Keratinocyte (primary cell): ENCODE measurements around the gene ZDHHC1. TPM values are rescaled to one million over a fixed set of nuclear protein-coding genes. Genes with fewer than 3 reads are reported as not detected.

ENCODE experiments used
- DNase-seq: peaks from one replicate; pipeline ENCODE4 v3.0.0-alpha.2; 2011; ENCODE audit warnings: low read depth, missing footprints, low spot score
- FAIRE-seq: peaks from 2 replicates; lab custom pipeline; 2011; peaks lifted over from hg19 to GRCh38; lab: Jason Lieb, UNC
- H2AFZ ChIP-seq: 2 replicates; pipeline ENCODE4 v1.6.0; 2012; ENCODE audit warnings: low read length, control low read depth, inconsistent platforms; ENCODE audit not compliant: control insufficient read depth
- H3K27ac ChIP-seq: 2 replicates; pipeline ENCODE4 v1.5.1; 2011; ENCODE audit warnings: low read length; ENCODE audit not compliant: control insufficient read depth, insufficient read depth
- H3K27me3 ChIP-seq: 3 replicates; pipeline ENCODE4 v1.6.0; 2011; ENCODE audit warnings: low read length; ENCODE audit not compliant: control insufficient read depth, insufficient read depth; ENCODE audit errors: extremely low read depth
- H3K36me3 ChIP-seq, 2 experiments: 2 replicates in 1 of 2; 3 replicates in 1 of 2; pipeline ENCODE4 v1.5.1; 2011; ENCODE audit warnings: low read length in 2 of 2, mild to moderate bottlenecking in 1 of 2; ENCODE audit not compliant: control insufficient read depth in 2 of 2, insufficient read depth in 2 of 2; ENCODE audit errors: extremely low read depth in 1 of 2
- H3K4me1 ChIP-seq: 3 replicates; pipeline ENCODE4 v1.5.1; 2011; ENCODE audit warnings: low read length; ENCODE audit not compliant: control insufficient read depth, insufficient read depth; ENCODE audit errors: extremely low read depth
- H3K4me2 ChIP-seq: 3 replicates; pipeline ENCODE4 v1.6.0; 2011; ENCODE audit warnings: low read depth, low read length; ENCODE audit not compliant: control insufficient read depth, insufficient read depth; ENCODE audit errors: extremely low read depth
- H3K4me3 ChIP-seq, 3 experiments: fragments of 200-600 bp in 1 of 3; sonication (generic) in 1 of 3; 2 replicates in 2 of 3; 3 replicates in 1 of 3; pipeline ENCODE4 v1.5.1; 2011 to 2016; ENCODE audit warnings: low read length in 3 of 3, mild to moderate bottlenecking in 3 of 3, control low read depth in 2 of 3, inconsistent platforms in 1 of 3, low read depth in 1 of 3, mixed read lengths in 1 of 3, mixed run types in 1 of 3, moderate library complexity in 1 of 3; ENCODE audit not compliant: control insufficient read depth in 2 of 3, insufficient read depth in 2 of 3; ENCODE audit errors: extremely low read depth in 1 of 3
- H3K79me2 ChIP-seq: 2 replicates; pipeline ENCODE4 v1.6.0; 2012; ENCODE audit warnings: low read length; ENCODE audit not compliant: control insufficient read depth, insufficient read depth
- H3K9ac ChIP-seq: 3 replicates; pipeline ENCODE4 v1.6.0; 2011; ENCODE audit warnings: low read length; ENCODE audit not compliant: control insufficient read depth, insufficient read depth; ENCODE audit errors: extremely low read depth
- H3K9me1 ChIP-seq: 3 replicates; pipeline ENCODE4 v1.6.0; 2011; ENCODE audit warnings: low read length; ENCODE audit not compliant: control insufficient read depth, insufficient read depth; ENCODE audit errors: extremely low read depth
- H3K9me3 ChIP-seq: 2 replicates; pipeline ENCODE4 v1.5.1; 2012; ENCODE audit warnings: low read depth, low read length; ENCODE audit not compliant: control insufficient read depth
- H4K20me1 ChIP-seq: 3 replicates; pipeline ENCODE4 v1.6.0; 2011; ENCODE audit warnings: low read length; ENCODE audit not compliant: control insufficient read depth, insufficient read depth; ENCODE audit errors: extremely low read depth
- EZH2 ChIP-seq: IDR thresholded peaks from one replicate; pipeline ENCODE4 v1.6.1; 2012; ENCODE audit warnings: inconsistent platforms, mild to moderate bottlenecking, low read length, moderate library complexity
- dilution Hi-C: fragments of 300-500 bp; cut with MboI; formaldehyde crosslinking; loops from one replicate; pipeline ENCODE4 v1.7.0; 2020; ENCODE audit warnings: low sequenced_read_pairs; ENCODE audit not compliant: extremely low pct_ligation_motif_present
- polyA plus RNA-seq, 5 experiments: library from polyadenylated mRNA; depleted of rRNA in 3 of 5; stranded (reverse) in 3 of 5; stranded (forward) in 1 of 5; unstranded in 1 of 5; fragments of >200 nt; gene quantifications; 1 replicate in 1 of 5; 2 replicates in 3 of 5; 3 replicates in 1 of 5; pipeline versions ENCODE4 v1.2.1 to v1.2.3, GENCODE V29; 2011 to 2012; ENCODE audit warnings: missing spikeins in 2 of 5, low read depth in 1 of 5, low replicate concordance in 1 of 5
- TF ChIP-seq, protein P1 (sequence below), 3 experiments: IDR thresholded peaks in 1 of 3; conservative IDR thresholded peaks in 1 of 3; optimal IDR thresholded peaks in 1 of 3; 2 replicates in 2 of 3; 3 replicates in 1 of 3; pipeline versions ENCODE3 to v1.5.1; 2011; ENCODE audit warnings: low read length in 3 of 3, mild to moderate bottlenecking in 3 of 3, moderate library complexity in 2 of 3, control low read depth in 1 of 3, inconsistent platforms in 1 of 3; ENCODE audit not compliant: insufficient read depth in 2 of 3; ENCODE audit errors: extremely low read depth in 1 of 3

The ZDHHC1 gene
- polyA plus RNA-seq, 1 donor (not counting 4 experiments of a cell fraction or from before 2014, with no cell fraction given), result 1.1 TPM

DNA sequence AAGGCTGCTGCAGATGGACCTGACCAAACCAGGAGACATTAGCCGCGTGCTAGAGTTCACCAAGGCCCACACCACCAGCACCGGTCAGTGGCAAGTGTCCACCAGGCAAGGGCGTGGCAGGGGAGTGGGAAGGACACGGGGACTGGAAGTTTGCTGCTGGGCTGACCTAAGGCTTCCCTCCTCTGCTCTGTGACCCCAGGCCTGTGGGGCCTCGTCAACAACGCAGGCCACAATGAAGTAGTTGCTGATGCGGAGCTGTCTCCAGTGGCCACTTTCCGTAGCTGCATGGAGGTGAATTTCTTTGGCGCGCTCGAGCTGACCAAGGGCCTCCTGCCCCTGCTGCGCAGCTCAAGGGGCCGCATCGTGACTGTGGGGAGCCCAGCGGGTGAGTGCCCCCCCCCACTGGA lies 19.5 kb upstream of the ZDHHC1 start:
- TF ChIP-seq, protein P1, sequence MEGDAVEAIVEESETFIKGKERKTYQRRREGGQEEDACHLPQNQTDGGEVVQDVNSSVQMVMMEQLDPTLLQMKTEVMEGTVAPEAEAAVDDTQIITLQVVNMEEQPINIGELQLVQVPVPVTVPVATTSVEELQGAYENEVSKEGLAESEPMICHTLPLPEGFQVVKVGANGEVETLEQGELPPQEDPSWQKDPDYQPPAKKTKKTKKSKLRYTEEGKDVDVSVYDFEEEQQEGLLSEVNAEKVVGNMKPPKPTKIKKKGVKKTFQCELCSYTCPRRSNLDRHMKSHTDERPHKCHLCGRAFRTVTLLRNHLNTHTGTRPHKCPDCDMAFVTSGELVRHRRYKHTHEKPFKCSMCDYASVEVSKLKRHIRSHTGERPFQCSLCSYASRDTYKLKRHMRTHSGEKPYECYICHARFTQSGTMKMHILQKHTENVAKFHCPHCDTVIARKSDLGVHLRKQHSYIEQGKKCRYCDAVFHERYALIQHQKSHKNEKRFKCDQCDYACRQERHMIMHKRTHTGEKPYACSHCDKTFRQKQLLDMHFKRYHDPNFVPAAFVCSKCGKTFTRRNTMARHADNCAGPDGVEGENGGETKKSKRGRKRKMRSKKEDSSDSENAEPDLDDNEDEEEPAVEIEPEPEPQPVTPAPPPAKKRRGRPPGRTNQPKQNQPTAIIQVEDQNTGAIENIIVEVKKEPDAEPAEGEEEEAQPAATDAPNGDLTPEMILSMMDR (optimal IDR thresholded peaks at IDR 0.05 in 1 of 3, IDR thresholded peaks at IDR 0.05 in 1 of 3, conservative IDR thresholded peaks at IDR 0.05 in 1 of 3; ENCODE audit: extremely low read depth in 1 of 3, insufficient read depth in 2 of 3, low read length in 3 of 3), result no peak
- TF ChIP-seq EZH2, result no peak
- Histone ChIP-seq H3K79me2 (no peaks in the 10 kb centered on the region), H3K4me1 (peaks cover 4% of the 10 kb centered on the region), H3K4me3 (no peak overlapping the region), H3K9me1 (no peaks in the 10 kb centered on the region), H4K20me1 (peaks cover 3% of the 10 kb centered on the region), H3K27ac (no peak overlapping the region), H3K4me2 (no peak overlapping the region), H3K9me3 (no peaks in the 10 kb centered on the region), H3K27me3 (peaks cover 6% of the 10 kb centered on the region), H3K9ac (no peak overlapping the region), H3K36me3 (peaks cover 5 to 19% of the 10 kb centered on the region in 2 experiments), H2AFZ (no peak overlapping the region)
- dilution Hi-C loops, result no loop called here
- FAIRE-seq (no peak), DNase-seq (no peak)

DNA sequence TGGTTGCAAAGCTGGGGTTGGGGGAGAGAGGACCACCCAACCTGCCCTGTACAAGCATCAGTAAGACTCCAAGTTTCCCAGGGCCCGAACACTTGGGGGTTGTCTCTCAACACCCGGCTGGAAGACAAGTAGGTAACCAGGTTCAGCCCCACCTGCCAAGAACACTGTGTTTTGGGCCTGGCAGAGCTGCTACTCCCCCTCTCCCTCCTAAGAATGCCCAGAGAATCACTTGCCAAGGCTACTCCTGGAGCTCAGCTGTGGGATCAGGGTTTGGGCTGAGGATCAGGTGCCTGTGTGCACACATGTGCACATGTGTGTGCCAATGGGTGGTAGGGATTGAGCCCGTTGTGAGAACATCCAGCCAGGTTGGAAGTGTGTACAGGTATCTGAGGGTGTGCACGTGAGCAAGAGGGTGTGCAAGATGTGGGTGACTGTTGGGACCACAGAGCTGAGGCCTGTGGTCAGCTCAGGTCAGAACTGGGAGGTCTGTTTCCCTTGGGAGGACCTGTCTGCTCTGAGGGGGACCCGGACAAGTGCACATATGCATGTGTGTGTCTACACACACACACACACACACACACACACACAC lies 16.9 kb upstream of the ZDHHC1 start:
- Histone ChIP-seq H3K27ac (no peak overlapping the region), H3K27me3 (peaks cover 18% of the 10 kb centered on the region), H4K20me1 (peaks cover 10% of the 10 kb centered on the region), H3K79me2 (no peaks in the 10 kb centered on the region), H3K9ac (no peak overlapping the region), H3K9me3 (no peaks in the 10 kb centered on the region), H3K4me2 (no peak overlapping the region), H3K4me3 (no peak overlapping the region), H3K4me1 (peaks cover 12% of the 10 kb centered on the region), H3K9me1 (no peaks in the 10 kb centered on the region), H2AFZ (no peak overlapping the region), H3K36me3 (peaks cover 0 to 6% of the 10 kb centered on the region in 2 experiments)
- dilution Hi-C loops, result no loop called here
- no peak for TF ChIP-seq EZH2
- TF ChIP-seq, protein P1 (optimal IDR thresholded peaks at IDR 0.05 in 1 of 3, IDR thresholded peaks at IDR 0.05 in 1 of 3, conservative IDR thresholded peaks at IDR 0.05 in 1 of 3; ENCODE audit: extremely low read depth in 1 of 3, insufficient read depth in 2 of 3, low read length in 3 of 3), result no peak
- FAIRE-seq (no peak), DNase-seq (no peak)
